ENCODE data around the gene DUSP16. TPM values are rescaled to one million over a fixed set of nuclear protein-coding genes. Genes with fewer than 3 reads are reported as not detected.

The DUSP16 gene
- total and polyA plus RNA-seq, 2 of the 8 experiments (the other 6 are each of a cell fraction or from before 2014, with no cell fraction given), result 31.6 to 55.9 TPM

DNA sequence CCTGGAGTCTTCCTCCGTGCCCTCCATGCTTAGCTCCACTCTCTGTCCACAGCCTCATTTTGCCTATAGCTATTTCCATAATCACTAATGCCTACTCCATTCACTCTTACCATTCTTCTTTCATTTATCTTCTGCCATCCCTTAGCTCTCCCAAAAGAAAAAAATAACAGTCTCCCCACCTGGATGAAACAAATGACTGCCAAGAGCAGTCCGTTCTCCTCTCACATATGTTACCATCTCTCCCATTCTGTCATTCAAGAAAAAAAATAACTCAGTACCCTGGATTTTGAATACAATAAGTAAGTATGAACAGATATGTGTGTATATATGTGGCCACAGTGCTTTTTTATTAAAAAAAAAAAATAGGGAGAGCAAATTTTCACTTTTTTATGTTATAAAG is 13.2 kb downstream of the DUSP16 start:
- WGBS, 2 experiments (ENCODE audit: extremely low coverage in 1 of 2, insufficient coverage in 1 of 2, insufficient read length in 1 of 2, insufficient replicate concordance in 2 of 2, low coverage in 1 of 2, low lambda C conversion rate in 2 of 2, missing lambda C conversion rate in 1 of 2), result 82% methylated on average over 2 of the region's 2 CpGs; no CpG with 5 or more reads in 1 of the 2 experiments
- no peaks in the 10 kb centered on the region; a peak in 1 of 7 replicates for H3K4me1 ChIP-seq (replicated peaks in 1 of 4; ENCODE audit: control insufficient read depth in 3 of 4, insufficient read depth in 4 of 4, low read length in 3 of 4)
- no peak overlapping the region for H2AFZ ChIP-seq (ENCODE audit: low read length)
- H3K23ac ChIP-seq (ENCODE audit: insufficient read length), result no peak overlapping the region
- H2BK120ac ChIP-seq (replicated peaks; ENCODE audit: low read depth, low read length), result no peak overlapping the region
- H3K9ac ChIP-seq (replicated peaks in 1 of 4; ENCODE audit: extremely low read depth in 1 of 4, low read depth in 3 of 4, low read length in 3 of 4), result no peak overlapping the region
- H3K4ac ChIP-seq (replicated peaks; ENCODE audit: insufficient read length, low read depth, low read length), result no peak overlapping the region
- no peak overlapping the region for H4K5ac ChIP-seq (ENCODE audit: insufficient read length, low read depth, low read length)
- CTCF ChIA-PET (ENCODE audit: partially characterized antibody), result interaction anchor here (1.2 to 1.6 kb wide), 2 partner anchors 9 to 173 kb away, joined by 4 to 5 read pairs; no protein-coding TSS in a partner anchor
- no peak for FAIRE-seq
- no peaks in the 10 kb centered on the region for H3K27me3 ChIP-seq (replicated peaks in 1 of 4; ENCODE audit: control insufficient read depth in 3 of 4, extremely low read depth in 1 of 4, insufficient read depth in 3 of 4, low read length in 3 of 4)
- H2BK20ac ChIP-seq (ENCODE audit: low read length), result no peak overlapping the region
- POLR2A ChIA-PET (ENCODE audit: partially characterized antibody), result interaction anchor here (0.7 to 2.5 kb wide), 2 partner anchors 7 to 13 kb away, joined by 3 to 9 read pairs; partner anchors contain the start of gene DUSP16
- no peak overlapping the region for H2BK5ac ChIP-seq (ENCODE audit: low read depth, low read length)
- no peaks in the 10 kb centered on the region for H3K9me3 ChIP-seq (ENCODE audit: insufficient read depth in 2 of 2, low read depth in 1 of 2, low read length in 1 of 2)
- H3K14ac ChIP-seq (ENCODE audit: insufficient read length), result no peak overlapping the region
- DNase-seq (ENCODE audit: low read depth in 1 of 2, low spot score in 2 of 2), result no peak
- no peak overlapping the region for H2BK15ac ChIP-seq (ENCODE audit: low read length)
- H3K27ac ChIP-seq (ENCODE audit: low read depth, low read length), result no peak overlapping the region
- no peak overlapping the region for H2AK5ac ChIP-seq (ENCODE audit: low read depth, low read length)
- no peak overlapping the region for H3K4me2 ChIP-seq (ENCODE audit: insufficient read depth in 1 of 2, low read depth in 2 of 2, low read length in 2 of 2)
- peaks cover 0 to 9% (median 2%) of the 10 kb centered on the region in 4 experiments; a peak in 2 of 8 replicates for H3K36me3 ChIP-seq (ENCODE audit: control insufficient read depth in 2 of 4, insufficient read depth in 4 of 4, low read length in 3 of 4)
- no peak overlapping the region for H4K8ac ChIP-seq (ENCODE audit: extremely low read depth, insufficient read depth, low read length)
- H4K20me1 ChIP-seq (replicated peaks in 1 of 2; ENCODE audit: control insufficient read depth in 1 of 2, insufficient read depth in 2 of 2, low read length in 2 of 2), result no peaks in the 10 kb centered on the region
- no peak overlapping the region for H3K56ac ChIP-seq (replicated peaks; ENCODE audit: insufficient read length, low read depth, low read length)
- no peaks in the 10 kb centered on the region for H3K23me2 ChIP-seq (ENCODE audit: low read depth, low read length)
- H3K79me2 ChIP-seq (ENCODE audit: control insufficient read depth in 1 of 2, insufficient read depth in 2 of 2, low read length in 2 of 2), result peaks cover 0 to 73% of the 10 kb centered on the region in 2 experiments; a peak in 2 of 4 replicates
- no peak overlapping the region for H3K18ac ChIP-seq (ENCODE audit: extremely low read depth, low read length)
- H2BK12ac ChIP-seq (ENCODE audit: low read depth, low read length), result no peak overlapping the region
- H3K79me1 ChIP-seq (ENCODE audit: low read depth, low read length), result peaks cover 2% of the 10 kb centered on the region; the same call in 1 of the 2 replicates
- no peak overlapping the region for H4K91ac ChIP-seq (replicated peaks; ENCODE audit: insufficient read length, low read length)
- no peak overlapping the region for H3K4me3 ChIP-seq (ENCODE audit: extremely low read depth in 1 of 4, insufficient read depth in 2 of 4, low read depth in 3 of 4, low read length in 4 of 4)
- no peak for TF ChIP-seq SIRT6 (IDR thresholded peaks at IDR 0.05; ENCODE audit: low read length)
- no peak for TF ChIP-seq SP1 (IDR thresholded peaks at IDR 0.05; ENCODE audit: low read depth, low read length)
- no peak for TF ChIP-seq RNF2 (IDR thresholded peaks at IDR 0.05; ENCODE audit: borderline replicate concordance, low read depth, low read length, missing control alignments, poor library complexity, severe bottlenecking)
- no peak for TF ChIP-seq POLR2A (IDR thresholded peaks at IDR 0.05; ENCODE audit: control extremely low read depth in 1 of 2, low read depth in 2 of 2, low read length in 2 of 2)
- TF ChIP-seq NRF1 (IDR thresholded peaks at IDR 0.05; ENCODE audit: low read depth, low read length), result no peak
- TF ChIP-seq TCF12 (IDR thresholded peaks at IDR 0.05; ENCODE audit: low read depth, low read length), result no peak
- TF ChIP-seq KDM4A (IDR thresholded peaks at IDR 0.05; ENCODE audit: low read depth, low read length, severe bottlenecking), result no peak
- TF ChIP-seq POLR2AphosphoS5 (IDR thresholded peaks at IDR 0.05; ENCODE audit: low read depth, low read length), result no peak
- TF ChIP-seq SP2 (IDR thresholded peaks at IDR 0.05; ENCODE audit: low read length), result no peak
- TF ChIP-seq CHD1 (IDR thresholded peaks at IDR 0.05; ENCODE audit: low read depth, low read length), result no peak
- TF ChIP-seq, protein P1, sequence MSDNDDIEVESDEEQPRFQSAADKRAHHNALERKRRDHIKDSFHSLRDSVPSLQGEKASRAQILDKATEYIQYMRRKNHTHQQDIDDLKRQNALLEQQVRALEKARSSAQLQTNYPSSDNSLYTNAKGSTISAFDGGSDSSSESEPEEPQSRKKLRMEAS (IDR thresholded peaks at IDR 0.05), result no peak
- TF ChIP-seq SIN3A (conservative IDR thresholded peaks at IDR 0.05 in 1 of 2, IDR thresholded peaks at IDR 0.05 in 1 of 2; ENCODE audit: low read depth in 1 of 2, low read length in 2 of 2), result no peak
- TF ChIP-seq, protein P2, sequence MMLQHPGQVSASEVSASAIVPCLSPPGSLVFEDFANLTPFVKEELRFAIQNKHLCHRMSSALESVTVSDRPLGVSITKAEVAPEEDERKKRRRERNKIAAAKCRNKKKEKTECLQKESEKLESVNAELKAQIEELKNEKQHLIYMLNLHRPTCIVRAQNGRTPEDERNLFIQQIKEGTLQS (IDR thresholded peaks at IDR 0.05; ENCODE audit: insufficient read depth, low read depth, low read length), result no peak
- TF ChIP-seq TEAD4 (IDR thresholded peaks at IDR 0.05; ENCODE audit: low read depth, low read length), result no peak
